GM19238 (cell line): ENCODE results near the gene CCDC27.

ENCODE experiments used
- DNase-seq: peaks from one replicate; pipeline ENCODE4 v3.0.0; 2011; ENCODE audit warnings: low spot score; ENCODE audit not compliant: insufficient read length

The CCDC27 gene

GRCh38 chr1:3717715-3718601, 34.3 kb upstream of the CCDC27 start:
- DNase-seq = peak; percentile 46

GRCh38 chr1:3718764-3719163, 33.5 kb upstream of the CCDC27 start:
- no peak for DNase-seq

GRCh38 chr1:3721955-3722465, 30.2 kb upstream of the CCDC27 start:
- no peak for DNase-seq

- no peak for DNase-seq
Measured at GRCh38 chr1:3722846-3723245, 29.4 kb upstream of the CCDC27 start.

GRCh38 chr1:3724416-3725030, 27.7 kb upstream of the CCDC27 start:
- peak; percentile 79 for DNase-seq

GRCh38 chr1:3725366-3725765, 26.9 kb upstream of the CCDC27 start:
- no peak for DNase-seq

GRCh38 chr1:3727042-3727824, 25.0 kb upstream of the CCDC27 start:
- peak; percentile 59 for DNase-seq

GRCh38 chr1:3727825-3728776, 24.1 kb upstream of the CCDC27 start:
- no peak for DNase-seq

GRCh38 chr1:3729594-3730542, 22.4 kb upstream of the CCDC27 start:
- no peak for DNase-seq

- no peak for DNase-seq
Measured at GRCh38 chr1:3730543-3731247, 21.6 kb upstream of the CCDC27 start.

GRCh38 chr1:3731583-3732433, 20.4 kb upstream of the CCDC27 start:
- no peak for DNase-seq

GRCh38 chr1:3732434-3733093, 19.7 kb upstream of the CCDC27 start:
- DNase-seq = no peak

- DNase-seq = no peak
Measured at GRCh38 chr1:3733094-3733882, 19.0 kb upstream of the CCDC27 start.

- no peak for DNase-seq
Measured at GRCh38 chr1:3733883-3734589, 18.2 kb upstream of the CCDC27 start.

GRCh38 chr1:3734602-3735001, 17.6 kb upstream of the CCDC27 start:
- no peak for DNase-seq
